ENCODE measurements around the gene FAM72B.
"Not testable (repeated sequence)": the region's sequence is repeated elsewhere in the genome, so short reads cannot be mapped to it uniquely, and the experiment has no call there.

FAM72B gene

DNA sequence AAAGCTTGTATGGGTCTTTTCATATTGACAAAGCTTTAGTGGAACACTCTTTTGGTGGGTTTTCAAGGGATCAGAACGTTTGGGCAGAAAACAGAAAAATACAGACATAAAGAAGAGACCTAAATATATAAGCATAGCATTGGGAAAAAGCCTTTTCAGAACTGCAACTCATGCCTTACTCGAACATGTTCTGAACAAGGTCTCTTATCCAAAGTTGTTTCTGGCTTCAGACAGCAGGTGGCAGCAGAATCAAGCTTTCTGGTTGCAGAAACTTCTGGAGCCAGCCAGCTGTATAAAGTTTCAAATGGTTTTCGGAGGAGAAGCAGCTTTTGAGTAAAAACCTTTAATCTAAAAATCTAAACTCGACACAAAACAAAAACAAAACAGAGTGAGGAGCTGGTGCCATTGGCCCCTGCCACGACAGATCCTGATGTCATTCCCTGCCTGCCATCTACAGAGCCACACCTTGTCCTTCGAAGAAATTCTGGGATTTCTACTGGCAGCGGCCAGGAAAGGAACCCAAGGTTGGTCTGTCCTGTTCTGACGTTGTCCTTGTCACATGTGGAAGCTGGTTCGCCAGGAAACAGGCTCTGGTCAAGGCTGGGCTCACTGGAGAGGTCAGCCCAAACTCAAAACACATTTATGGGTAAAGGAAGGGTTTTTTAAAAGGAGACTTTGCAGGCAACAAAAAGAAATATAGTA is 35.5 kb downstream of the FAM72B start:
- not testable (repeated sequence) for DNase-seq

DNA sequence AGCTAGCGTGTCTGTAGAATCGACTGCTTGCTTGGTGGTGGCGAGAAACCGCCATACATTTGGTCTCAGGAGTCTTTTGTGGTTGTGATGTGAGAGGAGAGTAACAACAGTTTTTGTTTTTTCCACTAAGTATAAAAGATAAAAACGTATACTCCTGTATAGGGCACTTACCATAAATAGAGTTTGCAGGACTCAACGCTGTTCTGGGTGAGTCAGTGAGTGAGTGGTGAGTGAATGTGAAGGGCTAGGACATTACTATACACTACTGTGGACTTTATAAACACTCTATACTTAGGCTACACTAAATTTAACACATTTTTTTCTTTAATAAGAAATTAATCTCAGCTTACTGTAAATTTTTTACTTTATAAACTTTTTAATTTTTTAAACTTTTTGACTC is 43.7 kb downstream of the FAM72B start:
- not testable (repeated sequence) for DNase-seq

DNA sequence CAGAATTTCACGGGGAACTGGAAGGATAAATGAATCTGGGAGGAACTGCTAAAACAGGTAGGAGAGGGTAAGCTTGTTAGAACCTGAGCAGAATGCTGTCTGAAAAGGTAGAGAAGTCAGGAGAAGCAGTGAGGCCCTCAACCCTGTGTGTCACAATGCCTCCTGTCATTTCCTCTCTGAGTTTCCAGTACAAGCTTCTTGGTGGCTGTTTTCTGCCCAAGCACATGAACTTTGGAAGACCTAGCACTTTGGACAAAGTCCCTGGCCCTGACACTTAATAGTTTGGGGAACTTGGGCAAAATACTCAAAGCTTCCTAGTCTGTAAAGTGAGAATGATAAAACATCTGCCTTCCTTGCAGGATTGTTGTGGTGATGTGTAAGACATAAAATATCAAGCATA is 52.6 kb downstream of the FAM72B start:
- DNase-seq: not testable (repeated sequence)

DNA sequence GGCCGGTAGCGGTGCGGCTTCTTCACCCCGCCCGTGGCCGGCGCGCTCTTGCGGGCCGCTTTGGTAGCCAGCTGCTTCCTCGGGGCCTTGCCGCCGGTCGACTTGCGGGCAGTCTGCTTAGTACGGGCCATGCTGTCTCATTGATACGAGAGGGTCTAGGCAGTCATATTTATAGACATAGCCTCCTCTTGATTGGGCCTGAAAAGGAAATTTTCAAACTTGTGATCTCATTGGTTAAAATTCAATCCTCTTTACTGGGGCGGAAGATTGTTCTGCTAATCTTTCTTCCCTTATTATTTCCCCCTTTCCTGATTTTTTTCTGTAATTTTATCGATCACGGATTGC is 65.7 kb downstream of the FAM72B start:
- not testable (repeated sequence) for DNase-seq
